ENCODE results near the gene SF3B3. TPM values are rescaled to one million over a fixed set of nuclear protein-coding genes. Genes with fewer than 3 reads are reported as not detected.

Gene SF3B3
- total and polyA plus RNA-seq, 2 of the 13 experiments (the other 11 are each of a cell fraction or from before 2014, with no cell fraction given) = 157 to 500 TPM

DNA sequence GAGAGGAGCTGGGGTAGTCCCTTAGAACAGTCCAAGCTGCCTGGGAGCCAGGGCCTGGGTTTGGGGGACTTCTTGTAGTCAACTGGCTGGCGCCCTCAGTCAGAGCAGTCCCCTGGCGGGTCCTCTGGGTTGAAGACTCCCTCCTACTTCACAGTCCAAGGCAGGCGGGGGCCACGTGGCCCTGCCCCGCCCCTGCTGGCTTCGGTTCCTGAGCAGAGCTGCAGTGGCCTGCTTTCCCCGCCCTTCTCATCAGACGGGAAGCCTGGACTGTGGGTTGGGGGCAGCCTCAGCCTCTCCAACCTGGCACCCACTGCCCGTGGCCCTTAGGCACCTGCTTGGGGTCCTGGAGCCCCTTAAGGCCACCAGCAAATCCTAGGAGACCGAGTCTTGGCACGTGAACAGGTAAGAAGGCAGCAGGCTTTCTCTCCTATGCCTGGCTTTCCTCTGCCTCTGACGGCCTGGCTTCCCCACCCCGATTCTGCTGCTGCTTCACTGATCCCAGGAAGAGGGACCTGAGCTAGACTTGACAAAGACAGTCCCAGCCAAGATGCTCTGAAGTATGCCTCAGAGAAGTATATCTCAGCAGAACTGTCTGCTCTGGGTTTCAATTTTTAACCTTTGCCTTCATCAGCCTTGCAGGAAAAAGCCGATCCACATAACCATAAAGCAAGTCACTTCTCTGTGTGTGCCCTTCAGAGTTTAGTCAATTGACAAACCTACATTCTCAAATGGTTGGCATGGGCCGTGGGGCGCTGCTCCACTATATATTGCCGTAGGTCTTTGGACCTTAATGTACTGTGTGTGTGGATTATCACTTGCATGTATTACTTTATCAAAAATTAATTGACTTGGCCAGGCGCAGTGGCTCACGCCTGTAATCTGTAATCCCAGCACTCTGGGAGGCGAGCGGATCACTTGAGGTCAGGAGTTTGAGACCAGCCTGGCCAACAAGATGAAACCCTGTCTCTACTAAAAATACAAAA lies 56.3 kb downstream of the SF3B3 start (continued):
- TF ChIP-seq ZBTB26 (CRISPR knock-in tag; IDR thresholded peaks at IDR 0.05; ENCODE audit: borderline replicate concordance) (0 out of 2 replicates have a peak, but pooled peaks have one; percentile 34), MTA1 (CRISPR knock-in tag; IDR thresholded peaks at IDR 0.05; ENCODE audit: borderline replicate concordance) (peak; percentile 60; the same call in 1 of the 2 replicates), ERF (CRISPR knock-in tag; IDR thresholded peaks at IDR 0.05) (0 out of 2 replicates have a peak, but pooled peaks have one; percentile 32), MEIS1 (CRISPR knock-in tag; IDR thresholded peaks at IDR 0.05; ENCODE audit: borderline replicate concordance) (0 out of 2 replicates have a peak, but pooled peaks have one; percentile 26), MXI1 (IDR thresholded peaks at IDR 0.05; ENCODE audit: borderline replicate concordance, low read depth, low read length) (peak; percentile 69; the same call in 2 of the 3 replicates), HMGXB4 (CRISPR knock-in tag; IDR thresholded peaks at IDR 0.05; ENCODE audit: borderline replicate concordance in 1 of 2, low read depth in 1 of 2) (0 out of 4 replicates have a peak, but pooled peaks of 1 of the 2 experiments have one; percentile 42), ETV6 (CRISPR knock-in tag; conservative IDR thresholded peaks at IDR 0.05) (no peak), ZNF577 (CRISPR knock-in tag; IDR thresholded peaks at IDR 0.05; ENCODE audit: borderline replicate concordance, low read depth) (no peak), ZNF510 (CRISPR knock-in tag; IDR thresholded peaks at IDR 0.05; ENCODE audit: low read depth) (no peak), ZNF781 (CRISPR knock-in tag; IDR thresholded peaks at IDR 0.05; ENCODE audit: borderline replicate concordance, not compliant biosample characterization) (peak; percentile 43), MYC (CRISPR knock-in tag; IDR thresholded peaks at IDR 0.05; ENCODE audit: borderline replicate concordance) (peak; percentile 72; the same call in 1 of the 2 replicates), ZNF549 (CRISPR knock-in tag; IDR thresholded peaks at IDR 0.05) (no peak), JARID2 (CRISPR knock-in tag; IDR thresholded peaks at IDR 0.05; ENCODE audit: insufficient replicate concordance) (no peak), HOXD1 (CRISPR knock-in tag; IDR thresholded peaks at IDR 0.05) (0 out of 2 replicates have a peak, but pooled peaks have one; percentile 20)
- TF ChIP-seq, protein P1, sequence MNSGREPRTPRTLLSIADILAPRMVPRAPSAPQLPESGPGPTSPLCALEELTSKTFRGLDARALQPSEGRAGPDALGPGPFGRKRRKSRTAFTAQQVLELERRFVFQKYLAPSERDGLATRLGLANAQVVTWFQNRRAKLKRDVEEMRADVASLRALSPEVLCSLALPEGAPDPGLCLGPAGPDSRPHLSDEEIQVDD (CRISPR knock-in tag; IDR thresholded peaks at IDR 0.05; ENCODE audit: borderline replicate concordance) = no peak
- TF ChIP-seq, protein P2, sequence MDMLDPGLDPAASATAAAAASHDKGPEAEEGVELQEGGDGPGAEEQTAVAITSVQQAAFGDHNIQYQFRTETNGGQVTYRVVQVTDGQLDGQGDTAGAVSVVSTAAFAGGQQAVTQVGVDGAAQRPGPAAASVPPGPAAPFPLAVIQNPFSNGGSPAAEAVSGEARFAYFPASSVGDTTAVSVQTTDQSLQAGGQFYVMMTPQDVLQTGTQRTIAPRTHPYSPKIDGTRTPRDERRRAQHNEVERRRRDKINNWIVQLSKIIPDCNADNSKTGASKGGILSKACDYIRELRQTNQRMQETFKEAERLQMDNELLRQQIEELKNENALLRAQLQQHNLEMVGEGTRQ (IDR thresholded peaks at IDR 0.05; ENCODE audit: low read depth, low read length) = peak; percentile 40; the same call in 1 of the 2 replicates
- TF ChIP-seq, protein P2 (CRISPR knock-in tag; IDR thresholded peaks at IDR 0.05; ENCODE audit: borderline replicate concordance) = peak; percentile 57; the same call in 1 of the 2 replicates
- TF ChIP-seq, protein P3, sequence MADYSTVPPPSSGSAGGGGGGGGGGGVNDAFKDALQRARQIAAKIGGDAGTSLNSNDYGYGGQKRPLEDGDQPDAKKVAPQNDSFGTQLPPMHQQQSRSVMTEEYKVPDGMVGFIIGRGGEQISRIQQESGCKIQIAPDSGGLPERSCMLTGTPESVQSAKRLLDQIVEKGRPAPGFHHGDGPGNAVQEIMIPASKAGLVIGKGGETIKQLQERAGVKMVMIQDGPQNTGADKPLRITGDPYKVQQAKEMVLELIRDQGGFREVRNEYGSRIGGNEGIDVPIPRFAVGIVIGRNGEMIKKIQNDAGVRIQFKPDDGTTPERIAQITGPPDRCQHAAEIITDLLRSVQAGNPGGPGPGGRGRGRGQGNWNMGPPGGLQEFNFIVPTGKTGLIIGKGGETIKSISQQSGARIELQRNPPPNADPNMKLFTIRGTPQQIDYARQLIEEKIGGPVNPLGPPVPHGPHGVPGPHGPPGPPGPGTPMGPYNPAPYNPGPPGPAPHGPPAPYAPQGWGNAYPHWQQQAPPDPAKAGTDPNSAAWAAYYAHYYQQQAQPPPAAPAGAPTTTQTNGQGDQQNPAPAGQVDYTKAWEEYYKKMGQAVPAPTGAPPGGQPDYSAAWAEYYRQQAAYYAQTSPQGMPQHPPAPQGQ (CRISPR knock-in tag; IDR thresholded peaks at IDR 0.05; ENCODE audit: borderline replicate concordance) = no peak
